HG03175 (cell line): ENCODE measurements around the gene CACNA2D3.
"Not testable (repeated sequence)": the region's sequence is repeated elsewhere in the genome, so short reads cannot be mapped to it uniquely, and the experiment has no call there.

Experiments used
- ATAC-seq: cut with Tn5 transposase; IDR thresholded peaks from one replicate; pipeline ENCODE4 v1.9.1; 2021; ENCODE audit warnings: mild to moderate bottlenecking, moderate library complexity; ENCODE audit not compliant: unreplicated experiment

Gene CACNA2D3

GRCh38 chr3:54437271-54437670 lies 314.9 kb downstream of the CACNA2D3 start:
- no peak for ATAC-seq

- ATAC-seq, result no peak
These were observed 321.3 kb downstream of the CACNA2D3 start for GRCh38 chr3:54443561-54444161.

GRCh38 chr3:54445630-54446029 lies 323.3 kb downstream of the CACNA2D3 start:
- ATAC-seq, result no peak

GRCh38 chr3:54447427-54447826 lies 325.1 kb downstream of the CACNA2D3 start:
- ATAC-seq, result no peak

- no peak for ATAC-seq
These were observed 332.5 kb downstream of the CACNA2D3 start for GRCh38 chr3:54454806-54455205.

- no peak for ATAC-seq
These were observed 336.0 kb downstream of the CACNA2D3 start for GRCh38 chr3:54458357-54458756.

- not testable (repeated sequence) for ATAC-seq
These were observed 342.2 kb downstream of the CACNA2D3 start for GRCh38 chr3:54464554-54464953.

- ATAC-seq, result no peak
These were observed 354.5 kb downstream of the CACNA2D3 start for GRCh38 chr3:54476891-54477290.

GRCh38 chr3:54481606-54482365 lies 359.4 kb downstream of the CACNA2D3 start:
- no peak for ATAC-seq

- ATAC-seq, result no peak
These were observed 362.0 kb downstream of the CACNA2D3 start for GRCh38 chr3:54484334-54484733.

GRCh38 chr3:54486317-54486716 lies 364.0 kb downstream of the CACNA2D3 start:
- no peak for ATAC-seq

GRCh38 chr3:54488297-54488696 lies 365.9 kb downstream of the CACNA2D3 start:
- no peak for ATAC-seq

GRCh38 chr3:54494209-54494608 lies 371.9 kb downstream of the CACNA2D3 start:
- ATAC-seq, result no peak

- ATAC-seq, result no peak
These were observed 384.3 kb downstream of the CACNA2D3 start for GRCh38 chr3:54506603-54507002.

GRCh38 chr3:54507876-54508460 lies 385.6 kb downstream of the CACNA2D3 start:
- no peak for ATAC-seq

GRCh38 chr3:54510506-54510905 lies 388.2 kb downstream of the CACNA2D3 start:
- no peak for ATAC-seq

GRCh38 chr3:54511766-54512365 lies 389.5 kb downstream of the CACNA2D3 start:
- no peak for ATAC-seq

GRCh38 chr3:54514006-54514405 lies 391.7 kb downstream of the CACNA2D3 start:
- no peak for ATAC-seq

GRCh38 chr3:54514416-54514815 lies 392.1 kb downstream of the CACNA2D3 start:
- ATAC-seq, result no peak

GRCh38 chr3:54515441-54516213 lies 393.3 kb downstream of the CACNA2D3 start:
- no peak for ATAC-seq

- no peak for ATAC-seq
These were observed 395.1 kb downstream of the CACNA2D3 start for GRCh38 chr3:54517424-54517823.
